MM.1S (cell line): ENCODE data around the gene DOK6.

Experiments used
- EZH2 ChIP-seq: fragments of 300-600 bp; sonication (generic); optimal IDR thresholded peaks from 2 replicates; pipeline ENCODE3; 2017; ENCODE audit warnings: low read depth, mild to moderate bottlenecking, antibody characterized with exemption, low read length, mixed read lengths
- EZH2phosphoT487 ChIP-seq: fragments of 300-600 bp; sonication (generic); IDR thresholded peaks from 2 replicates; pipeline ENCODE4 v1.6.1; 2018; ENCODE audit warnings: antibody characterized with exemption, low read length
- TF ChIP-seq, protein P1 (sequence below): fragments of 300-600 bp; sonication (generic); IDR thresholded peaks from 2 replicates; pipeline ENCODE4 v1.5.1; 2016; ENCODE audit warnings: antibody characterized with exemption, low read length, mixed read lengths

DNA sequence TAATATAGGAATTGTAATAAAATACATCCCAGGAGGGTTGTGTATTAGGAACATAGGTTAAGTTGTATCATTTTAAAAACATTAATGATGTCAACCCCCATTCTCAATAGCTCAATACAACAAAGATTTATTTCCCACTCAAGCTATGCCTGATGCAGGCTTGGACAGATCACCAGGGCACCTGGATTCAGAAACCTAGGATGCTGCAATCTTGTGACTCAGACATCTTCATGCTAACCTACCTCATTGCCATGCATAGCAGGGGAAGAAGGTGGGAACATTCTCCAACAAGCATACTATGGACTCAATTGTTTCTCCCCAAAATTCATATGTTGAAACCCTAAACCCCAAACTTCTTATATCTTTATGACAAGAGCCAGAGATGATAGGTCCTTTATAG is 302.8 kb downstream of the DOK6 start:
- TF ChIP-seq, protein P1, sequence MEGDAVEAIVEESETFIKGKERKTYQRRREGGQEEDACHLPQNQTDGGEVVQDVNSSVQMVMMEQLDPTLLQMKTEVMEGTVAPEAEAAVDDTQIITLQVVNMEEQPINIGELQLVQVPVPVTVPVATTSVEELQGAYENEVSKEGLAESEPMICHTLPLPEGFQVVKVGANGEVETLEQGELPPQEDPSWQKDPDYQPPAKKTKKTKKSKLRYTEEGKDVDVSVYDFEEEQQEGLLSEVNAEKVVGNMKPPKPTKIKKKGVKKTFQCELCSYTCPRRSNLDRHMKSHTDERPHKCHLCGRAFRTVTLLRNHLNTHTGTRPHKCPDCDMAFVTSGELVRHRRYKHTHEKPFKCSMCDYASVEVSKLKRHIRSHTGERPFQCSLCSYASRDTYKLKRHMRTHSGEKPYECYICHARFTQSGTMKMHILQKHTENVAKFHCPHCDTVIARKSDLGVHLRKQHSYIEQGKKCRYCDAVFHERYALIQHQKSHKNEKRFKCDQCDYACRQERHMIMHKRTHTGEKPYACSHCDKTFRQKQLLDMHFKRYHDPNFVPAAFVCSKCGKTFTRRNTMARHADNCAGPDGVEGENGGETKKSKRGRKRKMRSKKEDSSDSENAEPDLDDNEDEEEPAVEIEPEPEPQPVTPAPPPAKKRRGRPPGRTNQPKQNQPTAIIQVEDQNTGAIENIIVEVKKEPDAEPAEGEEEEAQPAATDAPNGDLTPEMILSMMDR, result no peak
- TF ChIP-seq EZH2phosphoT487, result no peak
- no peak for TF ChIP-seq EZH2
